ENCODE results near the gene DCAF5. TPM values are rescaled to one million over a fixed set of nuclear protein-coding genes. Genes with fewer than 3 reads are reported as not detected.

The DCAF5 gene
- total and polyA plus RNA-seq, 2 of the 13 experiments (the other 11 are each of a cell fraction or from before 2014, with no cell fraction given): 13.4 to 31.6 TPM

- TF ChIP-seq MAX (IDR thresholded peaks at IDR 0.05) (peak; percentile 66; the same call in 1 of the 2 replicates), NCOA5 (CRISPR knock-in tag; IDR thresholded peaks at IDR 0.05) (no peak), ISL2 (CRISPR knock-in tag; IDR thresholded peaks at IDR 0.05) (peak; percentile 36; the same call in 1 of the 2 replicates), ZFP82 (CRISPR knock-in tag; IDR thresholded peaks at IDR 0.05; ENCODE audit: borderline replicate concordance) (no peak), ZFP1 (CRISPR knock-in tag; IDR thresholded peaks at IDR 0.05) (no peak), ZFAT (CRISPR knock-in tag; conservative IDR thresholded peaks at IDR 0.05) (no peak), YEATS2 (CRISPR knock-in tag; IDR thresholded peaks at IDR 0.05; ENCODE audit: borderline replicate concordance) (peak; percentile 56; the same call in 1 of the 2 replicates), SOX6 (IDR thresholded peaks at IDR 0.05) (no peak), SOX6 (CRISPR knock-in tag; IDR thresholded peaks at IDR 0.05) (peak; percentile 96), HOXA5 (CRISPR knock-in tag; IDR thresholded peaks at IDR 0.05) (peak; percentile 73; the same call in 1 of the 2 replicates), RARG (CRISPR knock-in tag; IDR thresholded peaks at IDR 0.05; ENCODE audit: low read depth) (no peak), MAF1 (CRISPR knock-in tag; IDR thresholded peaks at IDR 0.05; ENCODE audit: borderline replicate concordance) (no peak), HNF1B (CRISPR knock-in tag; IDR thresholded peaks at IDR 0.05) (0 out of 2 replicates have a peak, but pooled peaks have one; percentile 41), ZFP41 (CRISPR knock-in tag; IDR thresholded peaks at IDR 0.05; ENCODE audit: borderline replicate concordance) (no peak), ZMAT5 (CRISPR knock-in tag; IDR thresholded peaks at IDR 0.05; ENCODE audit: borderline replicate concordance, low read depth) (no peak), MBD4 (IDR thresholded peaks at IDR 0.05; ENCODE audit: borderline replicate concordance, low read length) (no peak), ETV5 (CRISPR knock-in tag; IDR thresholded peaks at IDR 0.05; ENCODE audit: borderline replicate concordance) (peak; percentile 60; the same call in 1 of the 2 replicates), ZNF670 (CRISPR knock-in tag; IDR thresholded peaks at IDR 0.05; ENCODE audit: borderline replicate concordance) (no peak), ZIK1 (CRISPR knock-in tag; IDR thresholded peaks at IDR 0.05; ENCODE audit: borderline replicate concordance, low read depth) (no peak), AKAP8 (CRISPR knock-in tag; IDR thresholded peaks at IDR 0.05) (no peak), ZNF879 (CRISPR knock-in tag; IDR thresholded peaks at IDR 0.05) (no peak), SP5 (CRISPR knock-in tag; IDR thresholded peaks at IDR 0.05; ENCODE audit: borderline replicate concordance, low read depth) (no peak), USF2 (IDR thresholded peaks at IDR 0.05; ENCODE audit: low read depth, low read length) (no peak), USF2 (CRISPR knock-in tag; IDR thresholded peaks at IDR 0.05; ENCODE audit: borderline replicate concordance) (no peak), ZNF24 (IDR thresholded peaks at IDR 0.05) (no peak), PHF21A (CRISPR knock-in tag; IDR thresholded peaks at IDR 0.05) (peak; percentile 82), ZNF296 (CRISPR knock-in tag; conservative IDR thresholded peaks at IDR 0.05) (no peak)
Measured at GRCh38 chr14:69093631-69094421, 59.1 kb downstream of the DCAF5 start (continued).

All from HepG2 (cell line).